Measurements from ENCODE around the gene RCCD1.
A peak's percentile ranks its signal among the peaks of the same experiment; 100 is the strongest.

RCCD1 gene

GRCh38 chr15:90972133-90972532 is 17.4 kb downstream of the RCCD1 start:
- no peak for DNase-seq

- DNase-seq: no peak
These were observed 19.5 kb downstream of the RCCD1 start for GRCh38 chr15:90974216-90974615.

- DNase-seq: no peak
These were observed 24.9 kb downstream of the RCCD1 start for GRCh38 chr15:90979582-90979981.

- DNase-seq: no peak
These were observed 27.0 kb downstream of the RCCD1 start for GRCh38 chr15:90981681-90982080.

- no peak for DNase-seq
These were observed 27.5 kb downstream of the RCCD1 start for GRCh38 chr15:90982135-90982534.

GRCh38 chr15:90986790-90987507 is 32.3 kb downstream of the RCCD1 start:
- DNase-seq: no peak

- no peak for DNase-seq
These were observed 33.0 kb downstream of the RCCD1 start for GRCh38 chr15:90987561-90988141.

GRCh38 chr15:90988296-90988695 is 33.6 kb downstream of the RCCD1 start:
- no peak for DNase-seq

GRCh38 chr15:90989040-90989768 is 34.5 kb downstream of the RCCD1 start:
- no peak for DNase-seq

GRCh38 chr15:90990446-90990845 is 35.8 kb downstream of the RCCD1 start:
- DNase-seq: no peak

- no peak for DNase-seq
These were observed 37.1 kb downstream of the RCCD1 start for GRCh38 chr15:90991587-90992285.

- no peak for DNase-seq
These were observed 39.4 kb downstream of the RCCD1 start for GRCh38 chr15:90994059-90994416.

- peak; percentile 98 for DNase-seq
These were observed 40.0 kb downstream of the RCCD1 start, which contains the start of gene PRC1 for GRCh38 chr15:90994417-90995311. TSS of gene PRC1 (minus strand) at chr15:90994535. CDS start at chr15:90994417, 118 bp downstream.

GRCh38 chr15:90998737-90999136 is 44.1 kb downstream of the RCCD1 start:
- DNase-seq: no peak

- DNase-seq: no peak
These were observed 46.5 kb downstream of the RCCD1 start for GRCh38 chr15:91001209-91001608.

- no peak for DNase-seq
These were observed 52.6 kb downstream of the RCCD1 start for GRCh38 chr15:91007266-91007665.

Data from COR-L47 (cell line).